Activated CD4-positive, alpha-beta T cell treated with anti-CD3 and anti-CD28 coated beads for 48 hours (primary cell): Measurements from ENCODE around the gene THSD8.

ENCODE experiments used
- DNase-seq: peaks from one replicate; pipeline ENCODE4 v3.0.0-alpha.2; 2020

THSD8 gene

GRCh38 chr19:12801466-12802266 is at the start of gene THSD8, which contains the start of gene PRDX2:
THSD8 (plus strand) TSS chr19:12802069; CDS start chr19:12802072, 3 bp downstream.
PRDX2 (minus strand) TSS chr19:12801800; CDS start chr19:12801261, 539 bp downstream.
- peak; percentile 88 for DNase-seq

GRCh38 chr19:12754465-12755196 is 47.2 kb upstream of the THSD8 start:
- no peak for DNase-seq

GRCh38 chr19:12756150-12756883 is 45.6 kb upstream of the THSD8 start:
- no peak for DNase-seq

DNA sequence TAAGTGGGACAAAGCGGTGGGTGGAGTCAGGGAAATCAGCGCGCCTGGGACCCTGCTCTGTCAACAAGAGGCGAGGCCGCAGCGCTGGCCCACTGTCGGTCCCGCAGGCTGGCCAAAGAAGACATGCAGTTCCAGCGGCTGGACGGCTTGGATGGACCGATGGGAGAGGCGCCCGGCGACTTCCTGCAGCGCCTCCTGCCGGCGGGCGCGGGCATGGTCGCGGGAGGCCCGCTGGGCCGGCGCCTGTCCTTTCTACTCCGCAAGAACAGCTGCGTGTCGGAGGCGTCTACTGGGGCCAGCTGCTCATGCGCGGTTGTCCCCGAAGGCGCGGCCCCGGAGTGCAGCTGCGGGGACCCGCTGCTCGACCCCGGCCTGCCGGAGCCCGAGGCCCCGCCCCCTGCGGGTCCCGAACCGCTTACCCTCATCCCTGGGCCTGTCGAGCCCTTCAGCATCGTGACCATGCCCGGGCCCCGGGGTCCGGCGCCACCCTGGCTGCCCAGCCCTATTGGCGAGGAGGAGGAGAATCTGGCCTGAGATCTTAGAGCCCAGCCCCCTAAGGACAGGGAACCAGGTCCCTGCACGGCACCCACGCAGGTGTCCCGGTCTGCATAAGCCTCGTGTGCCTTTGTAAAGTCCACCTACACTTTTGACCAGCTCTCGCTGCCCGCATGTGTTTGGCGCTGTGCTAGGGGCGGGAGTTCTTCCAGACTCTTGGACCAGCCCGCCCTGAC is 44.2 kb upstream of the THSD8 start:
- peak; percentile 80 for DNase-seq

- DNase-seq = no peak
Observed at GRCh38 chr19:12759686-12760085, 42.2 kb upstream of the THSD8 start.

DNA sequence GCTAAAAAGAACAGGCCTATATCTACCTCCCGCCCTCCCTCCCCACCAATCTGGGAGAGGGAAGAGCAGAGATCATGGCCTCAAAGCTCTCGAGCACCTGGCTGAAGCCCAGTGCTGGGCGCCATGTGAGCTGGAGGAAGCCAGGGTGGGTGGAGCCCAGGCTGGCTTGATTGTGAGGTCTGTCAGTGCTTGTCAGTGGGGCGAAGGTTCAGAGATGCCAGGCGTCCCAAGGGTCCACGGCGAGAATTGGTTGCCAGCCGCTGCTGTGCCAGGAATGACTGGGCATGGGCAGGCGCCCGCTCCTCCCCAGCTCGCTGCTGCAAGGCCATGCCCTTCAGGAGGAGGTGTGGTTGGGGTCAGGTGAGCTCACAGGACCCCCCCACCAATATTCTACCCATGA is 38.8 kb upstream of the THSD8 start:
- no peak for DNase-seq

DNA sequence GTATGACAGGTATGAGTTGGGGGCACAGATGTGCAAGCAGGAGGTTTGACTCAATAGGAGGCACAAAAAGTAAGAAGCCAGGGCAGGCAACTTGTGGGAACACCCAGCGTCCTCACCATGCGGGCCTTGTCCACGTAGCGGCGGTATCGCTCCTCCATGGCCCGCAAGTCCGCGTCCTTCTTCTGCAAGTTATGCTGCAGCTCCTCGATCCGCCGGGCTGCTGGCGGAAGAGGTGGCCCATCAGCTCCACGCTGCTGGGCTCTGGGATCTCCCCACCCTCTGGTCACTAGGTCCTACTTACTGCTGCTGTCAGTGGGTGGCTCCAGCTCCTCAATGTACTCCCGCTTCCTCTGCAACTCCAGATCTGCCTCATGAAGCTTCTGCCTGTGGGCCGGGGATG is 37.2 kb upstream of the THSD8 start:
- no peak for DNase-seq

- DNase-seq = peak; percentile 84
Observed at GRCh38 chr19:12766051-12766521, 35.8 kb upstream of the THSD8 start.

DNA sequence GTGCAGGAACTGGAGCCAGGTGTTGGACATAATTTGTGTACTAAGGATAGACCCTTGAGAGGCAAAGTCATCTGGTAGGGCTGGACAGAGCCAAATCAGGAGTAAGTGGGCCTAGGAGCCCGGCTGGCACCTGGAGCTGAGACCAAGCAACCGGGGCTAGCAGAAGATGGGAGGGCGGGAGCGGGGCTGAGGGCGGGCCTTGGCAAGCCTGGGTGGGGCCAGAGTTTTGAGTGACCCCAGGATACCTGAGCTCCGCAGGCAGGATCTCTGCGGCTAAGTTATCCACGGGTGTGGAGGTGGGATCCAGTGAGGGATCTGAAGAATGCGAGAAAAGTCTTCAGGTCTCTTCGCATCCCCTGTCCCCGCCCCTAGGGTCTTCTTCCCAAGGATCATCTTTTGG is 34.7 kb upstream of the THSD8 start:
- DNase-seq = no peak

DNA sequence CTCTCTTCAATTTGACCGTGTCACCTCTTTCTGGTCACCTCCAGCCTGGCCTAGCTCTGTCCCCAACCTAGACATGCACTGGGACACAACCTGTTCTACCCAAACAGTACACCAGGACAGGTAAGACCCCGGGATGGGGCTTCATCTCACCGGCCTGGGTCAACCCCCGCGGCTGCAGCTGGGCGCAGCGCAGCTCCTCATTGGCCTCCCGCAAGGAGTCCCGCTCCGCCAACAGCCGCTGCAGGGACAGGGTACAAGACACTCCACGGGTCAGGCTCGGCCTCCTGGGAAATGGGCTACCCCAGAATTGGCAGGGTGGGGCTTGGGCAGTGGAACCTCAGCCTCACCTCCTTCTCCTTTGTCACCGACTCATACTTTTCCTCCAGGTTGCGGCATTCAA is 34.2 kb upstream of the THSD8 start:
- DNase-seq = no peak

GRCh38 chr19:12769689-12770088 is 32.2 kb upstream of the THSD8 start:
- DNase-seq = peak; percentile 70

GRCh38 chr19:12770922-12771321 is 30.9 kb upstream of the THSD8 start:
- no peak for DNase-seq

GRCh38 chr19:12772323-12772722 is 29.5 kb upstream of the THSD8 start:
- DNase-seq = no peak

- no peak for DNase-seq
Observed at GRCh38 chr19:12773571-12773970, 28.3 kb upstream of the THSD8 start.

DNA sequence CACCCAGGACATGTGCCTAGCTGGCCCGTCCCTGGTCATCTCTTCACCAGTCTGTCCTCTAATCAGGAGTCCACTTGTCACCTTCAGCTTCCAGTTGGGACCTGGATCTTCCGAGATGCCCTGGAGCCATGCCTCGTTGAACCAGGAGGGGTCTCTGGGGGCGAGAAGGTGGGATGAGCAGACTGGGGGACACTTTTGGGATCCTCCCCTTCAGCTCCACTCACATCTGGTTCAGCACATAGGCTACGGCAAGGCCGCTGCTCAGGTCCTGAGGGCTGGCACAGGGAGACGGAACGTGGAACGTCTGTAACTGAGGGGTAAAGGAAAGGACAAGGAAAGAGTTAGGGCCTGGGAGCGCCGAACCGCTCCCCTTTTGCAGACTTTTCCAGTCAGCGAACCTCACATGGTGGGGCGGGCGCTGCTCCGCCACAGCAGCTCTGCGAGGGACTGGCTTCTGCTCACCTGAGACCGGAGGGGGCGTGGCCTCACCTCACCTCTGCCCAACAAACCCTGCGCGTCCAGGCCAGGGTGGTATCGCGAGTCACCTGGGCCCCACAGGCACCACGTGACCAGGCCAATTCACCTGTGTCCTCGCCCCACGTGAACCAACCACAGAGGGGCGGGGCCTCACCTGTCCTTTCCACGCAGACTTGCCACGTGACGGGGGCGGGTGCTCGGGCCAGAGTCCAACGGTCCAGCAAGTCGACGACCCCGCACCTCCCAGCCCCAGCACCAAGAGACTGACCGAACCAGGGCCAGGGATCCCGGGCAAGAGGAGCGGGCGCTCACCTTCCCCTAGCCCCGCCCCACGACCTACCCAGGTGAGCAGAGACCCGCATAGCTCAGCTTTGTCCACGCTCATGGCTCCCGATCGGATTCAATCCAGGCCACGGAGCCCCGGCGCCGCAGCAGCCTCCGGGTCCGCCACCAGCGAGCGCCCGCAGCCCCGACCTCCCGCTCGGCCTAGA is 27.0 kb upstream of the THSD8 start, which contains the start of gene HOOK2:
Gene HOOK2 (minus strand): TSS at position 965 of the 968 bp plus-strand sequence. CDS start 103 bp downstream, at position 862.
- DNase-seq = peak; percentile 43

GRCh38 chr19:12777217-12778016 is 24.5 kb upstream of the THSD8 start:
- peak; percentile 88 for DNase-seq

DNA sequence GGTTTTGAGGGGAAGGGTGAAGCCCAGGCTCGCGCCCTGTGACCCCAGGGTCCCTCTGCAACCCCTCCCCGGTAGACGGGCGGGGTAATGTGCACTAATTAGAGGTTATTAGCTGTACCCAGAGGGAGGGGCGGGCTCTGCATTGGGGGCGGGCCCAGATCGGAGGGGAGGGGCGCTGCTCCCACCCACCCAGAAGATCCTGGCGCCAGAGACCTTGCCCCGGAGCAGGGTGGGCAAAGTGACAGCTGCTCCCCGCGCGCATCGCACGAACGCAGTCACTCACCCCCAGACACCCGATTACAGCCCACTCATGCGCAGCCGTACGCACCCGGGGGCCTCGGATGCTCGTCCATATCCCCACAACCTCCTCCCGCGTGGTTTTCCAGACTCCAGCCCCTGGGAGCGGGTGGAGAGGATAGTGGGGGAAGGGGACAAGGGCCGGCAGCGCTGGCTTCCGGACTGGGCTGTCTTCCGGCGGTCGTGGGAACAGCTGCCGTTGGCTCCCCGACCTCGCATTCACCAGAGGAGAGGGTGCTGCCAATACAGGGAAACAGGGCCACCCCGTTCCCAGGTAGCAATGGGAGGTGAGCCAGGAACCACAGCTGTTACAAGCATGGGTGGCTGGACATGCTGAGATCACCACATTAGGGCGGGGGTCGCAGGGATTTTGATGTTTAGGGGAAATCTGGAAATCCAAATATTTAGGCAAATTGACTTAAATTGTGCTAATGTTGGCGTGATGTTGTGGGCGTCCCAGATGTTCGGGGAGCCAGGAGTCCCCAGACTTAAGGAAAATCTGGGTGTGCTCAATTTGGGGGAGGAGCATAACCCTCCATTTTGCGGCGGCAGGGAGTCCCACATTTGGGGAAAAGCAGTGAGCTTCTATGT is 23.6 kb upstream of the THSD8 start:
- peak; percentile 61 for DNase-seq

DNA sequence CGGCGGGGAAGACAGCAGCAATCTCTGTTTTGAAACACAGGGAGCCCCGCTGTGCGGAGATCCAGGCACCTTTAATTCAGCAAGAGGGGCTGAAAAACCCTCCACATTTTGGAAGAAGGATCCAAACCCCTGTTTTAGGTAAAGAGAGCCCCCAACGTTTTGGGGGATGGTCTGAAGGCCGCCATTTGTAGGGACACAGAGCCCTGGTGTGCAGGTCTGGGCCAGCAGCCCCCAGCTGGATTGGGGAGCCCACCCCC is 23.0 kb upstream of the THSD8 start:
- no peak for DNase-seq

GRCh38 chr19:12779162-12779993 is 22.5 kb upstream of the THSD8 start:
- no peak for DNase-seq
